HEK293 (cell line): ENCODE results near the gene CCSER1.

Source experiments
- CTCF ChIA-PET: fragments of 350-600 bp; formaldehyde crosslinking; extraction: SDS; loops from one replicate; lab custom pipeline; 2021; ENCODE audit warnings: antibody characterized with exemption; lab: Yijun Ruan, JAX
- POLR2A ChIA-PET: fragments of 300-600 bp; formaldehyde crosslinking; extraction: SDS; loops from one replicate; lab custom pipeline; 2020; ENCODE audit warnings: antibody characterized with exemption, inconsistent platforms; lab: Yijun Ruan, JAX
- H3K27ac ChIP-seq: fragments of 200-500 bp; sonication (Bioruptor generic); 2 replicates; pipeline ENCODE4 v1.5.1; 2014; ENCODE audit warnings: low read depth, low read length, control low read depth, inconsistent platforms; ENCODE audit errors: extremely low read depth
- H3K36me3 ChIP-seq, 2 experiments: fragments of 200-500 bp in 1 of 2; sonication (Bioruptor generic) in 1 of 2; 1 replicate in 1 of 2; 2 replicates in 1 of 2; pipeline ENCODE4 v1.5.1; 2014 to 2017; ENCODE audit warnings: inconsistent platforms in 2 of 2, low read length in 2 of 2; ENCODE audit not compliant: control insufficient read depth in 2 of 2, insufficient read depth in 1 of 2
- H3K4me1 ChIP-seq: fragments of 200-500 bp; sonication (Bioruptor generic); 2 replicates; pipeline ENCODE4 v1.5.1; 2014; ENCODE audit warnings: mild to moderate bottlenecking, low read length, inconsistent platforms; ENCODE audit not compliant: control insufficient read depth, insufficient read depth
- H3K4me3 ChIP-seq: 2 replicates; pipeline ENCODE4 v1.5.1; 2011; ENCODE audit warnings: low read depth, mild to moderate bottlenecking, control low read depth, low read length, moderate library complexity
- H3K9me3 ChIP-seq: fragments of 200-500 bp; sonication (Bioruptor generic); 2 replicates; pipeline ENCODE4 v1.5.1; 2014; ENCODE audit warnings: low read depth, low read length, inconsistent platforms; ENCODE audit not compliant: control insufficient read depth, insufficient read depth
- ELK4 ChIP-seq: IDR thresholded peaks from 2 replicates; pipeline ENCODE4 v1.6.1; 2011; ENCODE audit warnings: mild to moderate bottlenecking, low read depth, low read length, borderline replicate concordance
- GLI2 ChIP-seq: fragments of 450-650 bp; formaldehyde crosslinking; IDR thresholded peaks from 2 replicates; pipeline ENCODE4; 2017; ENCODE audit warnings: missing biosample characterization, missing genetic modification characterization, low read depth, borderline replicate concordance
- PBX3 ChIP-seq: sonication (generic); formaldehyde crosslinking; IDR thresholded peaks from 2 replicates; pipeline ENCODE4 v1.8.1; 2022; ENCODE audit warnings: mild to moderate bottlenecking, moderate library complexity, missing genetic modification reagents
- SCRT2 ChIP-seq: fragments of 450-650 bp; formaldehyde crosslinking; IDR thresholded peaks from 2 replicates; pipeline ENCODE4 v1.5.1; 2016; ENCODE audit warnings: missing biosample characterization, missing genetic modification characterization
- SP7 ChIP-seq: fragments of 450-650 bp; formaldehyde crosslinking; IDR thresholded peaks from 2 replicates; pipeline ENCODE4 v1.5.1; 2016; ENCODE audit warnings: missing biosample characterization, missing genetic modification characterization
- ZNF132 ChIP-seq: fragments of 450-650 bp; formaldehyde crosslinking; IDR thresholded peaks from 2 replicates; pipeline ENCODE4 v1.5.1; 2017; ENCODE audit warnings: missing biosample characterization, missing genetic modification characterization, borderline replicate concordance
- ZNF174 ChIP-seq: fragments of 450-650 bp; formaldehyde crosslinking; IDR thresholded peaks from 2 replicates; pipeline ENCODE4 v1.5.0; 2017; ENCODE audit warnings: missing biosample characterization, mild to moderate bottlenecking, missing genetic modification characterization
- ZNF23 ChIP-seq: fragments of 450-650 bp; formaldehyde crosslinking; IDR thresholded peaks from 2 replicates; pipeline ENCODE4 v1.5.1; 2016; ENCODE audit warnings: missing biosample characterization, missing genetic modification characterization, borderline replicate concordance
- ZNF302 ChIP-seq: fragments of 450-650 bp; formaldehyde crosslinking; IDR thresholded peaks from 2 replicates; pipeline ENCODE4 v1.5.1; 2016; ENCODE audit warnings: missing biosample characterization, missing genetic modification characterization, low read depth
- ZNF362 ChIP-seq: fragments of 450-650 bp; formaldehyde crosslinking; IDR thresholded peaks from 2 replicates; pipeline ENCODE4 v1.5.1; 2016; ENCODE audit warnings: missing biosample characterization, missing genetic modification characterization
- ZNF366 ChIP-seq: fragments of 450-650 bp; formaldehyde crosslinking; conservative IDR thresholded peaks from 2 replicates; pipeline ENCODE4 v1.5.1; 2016; ENCODE audit warnings: missing biosample characterization, missing genetic modification characterization
- ZNF513 ChIP-seq: fragments of 450-650 bp; IDR thresholded peaks from 2 replicates; pipeline ENCODE4 v1.5.1; 2018; ENCODE audit warnings: missing biosample characterization, missing genetic modification characterization
- ZNF548 ChIP-seq: fragments of 450-650 bp; formaldehyde crosslinking; IDR thresholded peaks from 2 replicates; pipeline ENCODE4 v1.5.1; 2016; ENCODE audit warnings: missing biosample characterization, missing genetic modification characterization
- ZNF621 ChIP-seq: fragments of 450-650 bp; formaldehyde crosslinking; IDR thresholded peaks from 2 replicates; pipeline ENCODE4 v1.5.1; 2017; ENCODE audit warnings: missing biosample characterization, missing genetic modification characterization
- ZNF624 ChIP-seq: fragments of 450-650 bp; formaldehyde crosslinking; IDR thresholded peaks from 2 replicates; pipeline ENCODE4 v1.5.1; 2017; ENCODE audit warnings: missing biosample characterization, missing genetic modification characterization
- ZNF639 ChIP-seq: fragments of 450-650 bp; formaldehyde crosslinking; IDR thresholded peaks from 2 replicates; pipeline ENCODE4 v1.5.1; 2016; ENCODE audit warnings: missing biosample characterization, missing genetic modification characterization
- ZNF645 ChIP-seq: fragments of 450-650 bp; formaldehyde crosslinking; IDR thresholded peaks from 2 replicates; pipeline ENCODE4; 2016; ENCODE audit warnings: missing biosample characterization, missing genetic modification characterization
- ZNF76 ChIP-seq: fragments of 450-650 bp; formaldehyde crosslinking; IDR thresholded peaks from 2 replicates; pipeline ENCODE4; 2016; ENCODE audit warnings: low read depth, missing biosample characterization, missing genetic modification characterization, borderline replicate concordance
- ZNF768 ChIP-seq: fragments of 450-650 bp; formaldehyde crosslinking; IDR thresholded peaks from 2 replicates; pipeline ENCODE4 v1.5.1; 2018; ENCODE audit warnings: missing biosample characterization, mild to moderate bottlenecking, missing genetic modification characterization
- ZNF785 ChIP-seq: fragments of 450-650 bp; formaldehyde crosslinking; IDR thresholded peaks from 2 replicates; pipeline ENCODE4 v1.5.1; 2016; ENCODE audit warnings: missing biosample characterization, missing genetic modification characterization
- ZNF792 ChIP-seq: fragments of 450-650 bp; formaldehyde crosslinking; IDR thresholded peaks from 2 replicates; pipeline ENCODE4 v1.5.1; 2016; ENCODE audit warnings: missing biosample characterization, missing genetic modification characterization
- ZNF837 ChIP-seq: fragments of 450-650 bp; formaldehyde crosslinking; IDR thresholded peaks from 2 replicates; pipeline ENCODE4 v1.5.1; 2016; ENCODE audit warnings: missing biosample characterization, missing genetic modification characterization
- ZNF843 ChIP-seq: fragments of 450-650 bp; formaldehyde crosslinking; IDR thresholded peaks from 2 replicates; pipeline ENCODE4 v1.5.1; 2016; ENCODE audit warnings: missing biosample characterization, missing genetic modification characterization

The CCSER1 gene

GRCh38 chr4:90240333-90240732 lies 113.1 kb downstream of the CCSER1 start:
- ChIA-PET CTCF (interaction anchor here (0.6 to 1.0 kb wide), 2 partner anchors 215 to 1626 kb away, joined by 3 read pairs; no protein-coding TSS in a partner anchor), POLR2A (no interaction called here)
- Histone ChIP-seq H3K4me1 (no peaks in the 10 kb centered on the region), H3K36me3 (no peaks in the 10 kb centered on the region), H3K27ac (no peak overlapping the region), H3K9me3 (no peaks in the 10 kb centered on the region), H3K4me3 (no peak overlapping the region)
- TF ChIP-seq ZNF621 = no peak

GRCh38 chr4:90241008-90241407 lies 113.8 kb downstream of the CCSER1 start:
- Histone ChIP-seq H3K36me3 (no peaks in the 10 kb centered on the region), H3K4me1 (no peaks in the 10 kb centered on the region), H3K27ac (no peak overlapping the region), H3K4me3 (no peak overlapping the region), H3K9me3 (no peaks in the 10 kb centered on the region)
- ChIA-PET POLR2A (no interaction called here), CTCF (interaction anchor here (1.0 kb wide), 1 partner anchor 216 kb away, joined by 3 read pairs; no protein-coding TSS in a partner anchor)
- TF ChIP-seq ZNF624 (tag by site-specific recombination) (no peak), ZNF23 (no peak), ELK4 (no peak), ZNF366 (tag by site-specific recombination) (no peak), ZNF645 (tag by site-specific recombination) (no peak), GLI2 (tag by site-specific recombination) (no peak), ZNF76 (tag by site-specific recombination) (no peak), ZNF785 (tag by site-specific recombination) (no peak), ZNF513 (tag by site-specific recombination) (no peak), ZNF302 (no peak), ZNF174 (tag by site-specific recombination) (no peak), ZNF548 (tag by site-specific recombination) (no peak)

- Histone ChIP-seq H3K4me1 (no peaks in the 10 kb centered on the region), H3K9me3 (no peaks in the 10 kb centered on the region), H3K36me3 (no peaks in the 10 kb centered on the region), H3K4me3 (no peak overlapping the region), H3K27ac (no peak overlapping the region)
- ChIA-PET POLR2A (no interaction called here), CTCF (no interaction called here)
- no peak for TF ChIP-seq ZNF843 (tag by site-specific recombination)
- no peak for TF ChIP-seq ZNF837 (tag by site-specific recombination)
- TF ChIP-seq ZNF792 (tag by site-specific recombination) = no peak
- no peak for TF ChIP-seq ZNF768 (tag by site-specific recombination)
- TF ChIP-seq PBX3 = no peak
- TF ChIP-seq ZNF639 (tag by site-specific recombination) = no peak
- no peak for TF ChIP-seq SP7
- no peak for TF ChIP-seq ZNF362 (tag by site-specific recombination)
- no peak for TF ChIP-seq SCRT2 (tag by site-specific recombination)
- no peak for TF ChIP-seq ZNF132 (tag by site-specific recombination)
These were observed 118.6 kb downstream of the CCSER1 start for GRCh38 chr4:90245837-90246236.
